Jurkat, Clone E6-1 (cell line): Measurements from ENCODE around the gene GTF2IRD1.
A peak's percentile ranks its signal among the peaks of the same experiment; 100 is the strongest.

ENCODE experiments used
- DNase-seq: peaks from one replicate; pipeline ENCODE4 v3.0.0-alpha.2; 2011; ENCODE audit warnings: low read depth, low spot score
- H3K4me3 ChIP-seq: 2 replicates; pipeline ENCODE4 v1.5.1; 2011; ENCODE audit warnings: mild to moderate bottlenecking, low read length, control low read depth, moderate library complexity

GTF2IRD1 gene

DNA sequence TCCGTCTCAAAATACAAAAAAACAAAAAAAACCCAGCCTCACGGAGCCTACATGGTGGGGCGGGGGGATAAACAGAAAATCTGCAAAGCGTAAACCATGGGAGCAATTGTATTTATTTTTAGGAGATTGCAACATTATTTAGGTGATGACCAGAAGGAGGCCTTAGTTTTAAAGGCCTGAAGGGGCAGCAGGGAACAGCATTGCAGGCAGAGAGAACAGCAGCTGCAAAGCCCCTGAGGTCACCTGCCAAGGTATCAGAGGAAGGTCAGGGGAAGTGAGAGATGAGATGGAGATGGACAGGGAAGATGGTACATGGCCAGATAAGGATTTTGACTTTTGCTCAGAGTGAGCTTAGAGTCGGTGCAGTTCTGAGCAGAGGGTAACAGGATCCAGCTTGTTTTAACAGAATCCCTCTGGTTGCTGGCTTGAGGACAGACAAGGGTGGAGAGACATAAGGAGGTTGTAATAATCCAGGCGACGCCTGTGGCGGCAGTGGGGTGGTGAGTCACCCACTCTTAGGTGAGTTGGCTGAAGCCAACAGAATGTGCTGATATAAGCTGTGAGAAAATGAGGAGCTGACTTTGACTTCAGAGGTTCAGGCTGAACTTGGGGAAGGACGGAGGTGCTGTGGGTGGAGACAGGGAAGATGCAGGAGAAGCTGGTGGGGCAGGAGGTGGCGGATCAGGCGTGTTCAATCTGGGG, 121.5 kb downstream of the GTF2IRD1 start:
- no peak for DNase-seq
- H3K4me3 ChIP-seq = no peak overlapping the region

DNA sequence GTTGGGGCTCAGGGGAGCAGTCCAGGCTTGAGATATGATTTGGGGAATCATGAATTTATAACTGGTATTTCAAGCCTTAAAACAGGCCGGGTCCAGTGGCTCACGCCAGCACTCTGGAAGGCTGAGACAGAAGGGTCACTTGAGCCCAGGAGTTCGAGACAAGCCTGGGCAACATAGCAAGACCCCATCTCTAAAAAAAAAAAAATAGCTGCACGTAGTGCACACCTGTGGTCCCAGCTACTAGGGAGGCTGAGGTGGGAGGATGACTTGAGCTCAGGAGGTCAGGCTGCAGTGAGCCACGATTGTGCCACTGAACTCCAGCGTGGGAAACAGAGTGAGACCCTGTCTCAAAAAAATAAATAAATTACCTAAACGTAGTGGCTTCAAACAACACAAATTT, 122.1 kb downstream of the GTF2IRD1 start:
- no peak for DNase-seq
- H3K4me3 ChIP-seq = no peak overlapping the region

DNA sequence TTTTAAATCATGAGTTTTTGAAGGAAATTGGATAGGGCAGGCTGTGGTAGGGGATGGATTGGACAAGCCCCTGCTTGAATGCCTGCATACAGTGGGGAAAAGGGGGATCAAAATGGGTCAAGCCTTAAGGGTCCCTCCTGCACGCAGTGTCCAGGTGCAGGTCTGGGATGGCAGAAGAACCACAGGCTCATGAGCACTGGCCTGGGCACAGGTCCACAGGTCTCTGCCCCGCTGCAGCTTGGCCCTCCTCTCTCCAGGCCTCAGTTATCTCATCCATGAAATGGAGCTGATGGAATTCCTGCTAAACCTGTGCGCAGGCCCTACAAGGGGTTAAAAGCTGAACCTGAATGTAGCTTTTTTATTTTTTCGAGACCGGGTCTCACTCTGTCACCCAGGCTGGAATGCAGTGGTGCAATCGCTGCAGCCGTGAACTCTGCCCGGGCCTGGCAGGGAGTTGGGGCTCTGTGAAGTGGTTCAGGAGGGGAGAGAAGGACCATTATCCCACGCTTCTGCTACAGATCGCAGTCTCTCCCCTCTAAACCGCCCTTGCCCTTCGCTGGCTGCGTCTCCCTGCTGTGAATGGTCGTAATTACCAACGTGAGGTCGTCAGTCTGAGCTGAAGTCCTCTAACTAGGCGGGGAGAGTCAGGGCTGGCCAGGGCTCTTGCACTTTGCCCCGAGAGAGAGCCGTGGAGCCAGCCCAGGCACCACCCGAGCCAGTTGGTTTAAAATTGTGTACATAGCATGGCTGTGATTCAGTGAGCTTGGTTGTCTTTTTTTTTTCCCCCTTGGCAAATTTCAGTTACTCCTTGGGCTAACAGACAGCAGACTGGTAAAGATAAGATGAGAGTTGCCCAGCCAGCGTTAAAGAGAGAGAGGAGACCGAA, 126.3 kb downstream of the GTF2IRD1 start:
- no peak overlapping the region for H3K4me3 ChIP-seq
- no peak for DNase-seq

DNA sequence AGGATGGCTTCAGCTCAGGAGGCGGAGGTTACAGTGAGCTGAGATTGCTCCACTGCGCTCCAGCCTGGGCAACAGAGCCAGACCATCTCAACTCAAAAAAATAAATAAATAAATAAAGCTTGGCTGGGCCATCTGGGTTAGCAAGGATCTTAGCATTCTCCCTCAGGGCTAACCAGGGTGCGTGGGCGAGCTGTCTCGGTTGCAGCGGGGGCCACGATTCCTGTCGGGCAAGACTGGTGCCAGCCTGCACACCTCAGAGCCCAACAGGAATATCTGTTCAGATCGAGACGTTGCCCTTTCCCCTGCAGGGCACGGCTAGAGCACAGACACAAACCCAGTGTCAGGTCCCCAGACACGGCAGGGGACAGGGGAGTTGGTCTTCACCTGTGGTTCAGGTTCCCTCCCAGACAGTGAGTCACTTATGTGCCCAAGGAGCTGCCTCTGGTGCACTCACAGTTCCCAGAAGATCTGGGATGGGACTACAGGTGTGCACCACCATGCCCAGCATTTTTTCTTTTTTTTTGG, 128.3 kb downstream of the GTF2IRD1 start:
- no peak for DNase-seq

DNA sequence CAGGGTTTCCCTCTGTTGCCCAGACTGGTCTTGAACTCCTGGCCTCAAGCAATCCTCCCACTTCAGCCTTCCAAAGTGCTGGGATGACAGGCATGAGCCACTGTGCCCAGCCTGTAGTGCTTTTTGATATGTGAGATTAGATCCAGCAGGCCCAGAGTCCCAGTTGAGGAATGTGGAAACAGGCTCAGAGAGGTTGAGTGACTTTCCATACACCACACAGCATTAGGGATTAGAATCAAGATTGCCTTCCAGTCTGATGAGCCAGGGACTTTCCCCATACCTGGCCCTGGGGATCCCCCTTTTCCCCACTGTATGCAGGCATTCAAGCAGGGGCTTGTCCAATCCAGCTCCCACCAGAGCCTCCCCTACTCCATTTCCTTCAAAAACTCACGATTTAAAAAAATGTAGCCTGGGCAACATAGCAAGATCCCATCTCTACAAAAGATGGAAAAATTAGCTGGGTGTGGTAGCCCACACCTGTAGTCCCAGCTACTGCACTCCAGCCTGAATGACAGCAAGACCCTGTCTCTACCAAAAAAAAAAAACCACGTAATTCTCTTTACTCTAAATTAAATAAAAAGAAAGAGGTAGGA, 128.8 kb downstream of the GTF2IRD1 start:
- DNase-seq = no peak
- no peak overlapping the region for H3K4me3 ChIP-seq

More for the DNA sequence above, 128.3 kb downstream of the GTF2IRD1 start:
- H3K4me3 ChIP-seq = no peak overlapping the region

DNA sequence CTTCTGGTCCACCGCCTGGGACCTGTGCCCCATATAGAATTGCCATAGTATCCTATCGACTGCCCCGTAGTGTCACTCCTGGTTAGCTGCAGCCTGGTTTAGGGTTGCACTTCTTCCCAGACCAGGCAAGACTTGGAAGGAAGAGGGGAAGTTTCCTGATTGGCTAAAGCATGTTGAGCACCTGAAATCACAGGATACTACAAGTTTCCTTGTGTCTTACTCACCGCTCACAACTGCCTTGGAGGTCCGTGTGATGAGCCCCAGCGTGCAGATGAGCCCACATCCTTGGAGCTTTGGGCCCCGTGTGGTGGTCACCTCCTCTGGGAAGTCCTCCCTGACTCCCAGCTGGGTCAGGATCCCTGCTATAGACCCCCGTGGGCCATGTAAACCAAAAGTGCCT, 129.9 kb downstream of the GTF2IRD1 start:
- no peak overlapping the region for H3K4me3 ChIP-seq
- DNase-seq = no peak

DNA sequence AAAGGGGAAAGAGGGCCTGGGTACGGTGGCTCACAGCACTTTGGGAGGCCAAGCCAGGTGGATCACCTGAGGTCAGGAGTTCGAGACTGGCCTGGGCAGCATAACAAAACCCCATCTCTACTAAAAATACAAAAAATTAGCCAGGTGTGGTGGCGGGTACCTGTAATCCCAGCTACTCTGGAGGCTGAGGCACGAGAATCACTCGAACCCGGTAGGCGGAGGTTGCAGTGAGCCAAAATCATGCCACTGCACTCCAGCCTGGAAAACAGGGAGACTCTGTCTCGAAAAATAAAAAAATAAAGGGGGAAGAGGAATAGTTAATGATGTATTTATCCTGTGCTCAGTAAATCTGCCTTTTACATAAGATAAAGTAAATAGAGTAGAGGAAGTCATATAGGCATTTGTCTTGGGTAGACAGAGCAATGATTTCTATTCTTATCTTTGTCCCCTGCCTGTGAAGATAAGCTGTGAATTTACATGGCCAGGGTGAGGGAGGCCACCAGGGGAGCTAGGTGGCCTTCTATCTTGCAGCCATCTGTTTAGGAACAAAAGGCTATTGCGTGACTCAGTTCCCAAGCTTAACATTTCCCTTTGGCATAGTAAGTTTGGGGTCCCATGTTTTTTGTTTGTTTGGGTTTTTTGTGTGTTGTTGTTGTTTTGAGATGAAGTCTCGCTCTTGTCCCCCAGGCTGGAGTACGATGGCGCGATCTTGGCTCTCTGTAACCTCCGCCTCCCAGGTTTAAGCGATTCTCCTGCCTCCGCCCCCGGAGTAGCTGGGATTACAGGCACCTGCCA, 130.7 kb downstream of the GTF2IRD1 start:
- H3K4me3 ChIP-seq = no peak overlapping the region
- no peak for DNase-seq

DNA sequence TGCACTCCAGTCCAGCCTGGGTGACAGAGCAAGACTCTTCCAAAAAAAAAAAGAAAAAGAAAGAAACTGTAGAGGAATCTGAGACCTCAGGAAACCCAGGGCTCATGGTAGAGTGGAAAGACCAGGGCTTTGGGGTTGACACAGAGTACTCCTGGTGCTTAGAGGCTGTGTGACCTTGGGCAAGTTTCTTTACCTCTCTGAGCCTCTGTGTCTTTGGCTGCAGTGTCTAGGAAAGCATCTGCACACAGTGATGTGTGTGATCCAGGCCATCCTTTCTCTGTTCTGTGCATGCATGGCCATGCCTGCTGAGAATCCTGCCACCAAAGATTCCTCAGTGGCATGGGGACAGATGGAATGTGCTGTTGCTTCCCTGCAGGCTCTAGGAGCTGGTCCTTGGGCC, 132.1 kb downstream of the GTF2IRD1 start:
- H3K4me3 ChIP-seq = no peak overlapping the region
- no peak for DNase-seq

DNA sequence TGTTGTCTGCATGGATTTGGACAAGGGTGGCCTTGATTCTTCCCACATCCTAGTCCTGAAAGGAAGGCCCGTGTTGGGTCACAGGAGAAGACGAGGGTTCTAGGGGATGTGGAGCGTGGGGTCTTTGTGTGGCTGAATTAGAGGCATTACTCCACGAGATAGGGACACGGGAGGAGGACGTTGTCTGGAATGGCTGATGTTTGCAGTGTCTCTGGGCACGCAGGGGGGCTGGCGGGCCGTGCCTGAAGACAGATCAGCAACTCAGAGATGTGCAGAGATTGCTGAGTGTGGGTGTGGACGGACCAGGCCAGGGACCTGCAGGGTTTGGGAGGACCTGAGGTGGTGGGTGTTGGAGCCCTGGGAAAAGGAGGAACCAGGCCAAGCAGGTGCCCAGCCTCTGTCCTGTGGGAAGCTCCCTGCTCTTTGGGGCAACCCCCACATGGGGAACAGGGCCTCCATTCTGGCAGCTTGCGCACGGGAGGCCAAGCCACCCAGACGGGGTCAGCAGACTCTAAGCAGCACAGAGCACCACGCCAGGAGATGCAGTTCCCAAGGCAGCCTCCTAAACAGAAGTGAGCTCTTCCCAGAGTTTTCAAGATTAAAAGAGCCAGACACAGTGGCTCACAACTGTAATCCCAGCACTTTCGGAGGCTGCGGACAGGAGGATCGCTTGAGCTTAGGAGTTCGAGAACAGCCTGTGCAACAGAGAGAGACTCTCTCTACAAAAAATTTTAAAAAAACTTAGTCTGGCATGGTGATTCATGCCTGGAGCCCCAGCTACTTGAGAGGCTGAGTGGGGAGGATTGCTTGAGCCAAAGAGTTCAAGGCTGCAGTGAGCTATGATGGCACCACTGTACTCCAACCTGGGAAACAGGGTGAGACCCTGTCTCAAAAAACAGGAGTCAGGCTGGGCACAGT, 132.8 kb downstream of the GTF2IRD1 start:
- no peak for DNase-seq
- no peak overlapping the region for H3K4me3 ChIP-seq

DNA sequence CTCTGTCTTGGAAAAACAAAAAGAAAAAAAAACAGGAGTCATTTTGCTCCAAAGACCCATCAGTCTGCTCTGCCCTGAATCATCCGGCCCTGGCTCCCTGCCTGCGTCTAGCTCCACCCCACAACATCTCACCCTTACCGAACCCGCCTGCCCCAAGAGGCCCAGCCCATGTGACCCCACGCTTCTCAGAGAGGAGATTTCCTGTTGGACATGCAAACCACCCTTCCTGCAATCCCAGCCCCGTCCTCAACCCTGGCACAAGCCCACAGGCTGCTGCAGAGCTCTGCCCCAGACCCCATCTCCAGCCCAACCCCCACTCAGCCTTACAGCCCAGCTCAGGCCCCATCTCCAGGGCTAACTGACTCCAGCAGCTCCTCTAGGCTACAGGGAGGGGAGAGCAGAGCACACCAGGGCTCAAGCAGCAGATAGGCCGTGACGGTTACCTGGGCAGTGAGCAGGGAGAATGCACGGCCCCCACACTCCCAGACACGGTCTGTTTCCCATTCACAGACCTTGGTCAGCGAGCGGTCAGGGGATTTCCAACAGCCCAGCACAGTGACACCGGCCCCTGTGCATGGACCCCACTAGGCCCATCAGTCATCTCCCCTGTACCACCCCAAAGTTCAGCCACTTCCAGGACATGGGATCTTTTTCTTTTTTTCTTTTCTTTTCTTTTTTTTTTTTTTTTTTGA, 133.9 kb downstream of the GTF2IRD1 start:
- no peak overlapping the region for H3K4me3 ChIP-seq
- DNase-seq = no peak

DNA sequence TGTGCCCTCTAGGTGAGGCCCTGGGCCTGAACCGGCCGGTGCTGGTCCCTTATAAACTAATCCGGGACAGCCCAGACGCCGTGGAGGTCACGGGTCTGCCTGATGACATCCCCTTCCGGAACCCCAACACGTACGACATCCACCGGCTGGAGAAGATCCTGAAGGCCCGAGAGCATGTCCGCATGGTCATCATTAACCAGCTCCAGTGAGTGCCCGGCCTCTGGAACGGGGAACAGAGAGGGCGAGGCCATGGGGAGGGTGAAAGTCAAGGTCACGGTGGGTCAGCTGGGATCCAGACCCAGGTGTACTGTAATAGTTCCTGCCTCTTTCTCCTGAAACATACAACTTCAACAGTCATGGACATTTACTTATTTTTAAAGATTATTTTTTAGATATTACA, 137.1 kb downstream of the GTF2IRD1 start:
- H3K4me3 ChIP-seq = no peak overlapping the region
- DNase-seq = no peak

DNA sequence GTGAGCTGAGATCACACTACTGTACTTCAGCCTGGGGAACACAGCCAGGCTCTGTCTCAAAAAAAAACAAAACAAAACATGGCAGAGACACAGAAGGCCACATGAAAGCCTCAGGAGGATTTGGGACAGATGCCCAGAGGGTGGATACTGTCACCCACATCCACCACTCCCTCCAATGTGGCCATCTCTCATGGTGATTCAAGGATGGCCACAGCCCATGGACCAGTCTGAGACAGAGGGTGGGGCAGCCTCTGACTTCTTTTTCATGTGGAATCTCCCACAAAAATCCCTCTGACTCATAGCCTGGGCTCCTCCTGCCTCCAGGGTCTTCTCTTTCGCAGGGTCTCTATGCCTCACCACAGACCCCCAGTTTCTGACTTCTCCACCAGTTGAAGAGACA, 144.9 kb downstream of the GTF2IRD1 start:
- no peak overlapping the region for H3K4me3 ChIP-seq
- no peak for DNase-seq

DNA sequence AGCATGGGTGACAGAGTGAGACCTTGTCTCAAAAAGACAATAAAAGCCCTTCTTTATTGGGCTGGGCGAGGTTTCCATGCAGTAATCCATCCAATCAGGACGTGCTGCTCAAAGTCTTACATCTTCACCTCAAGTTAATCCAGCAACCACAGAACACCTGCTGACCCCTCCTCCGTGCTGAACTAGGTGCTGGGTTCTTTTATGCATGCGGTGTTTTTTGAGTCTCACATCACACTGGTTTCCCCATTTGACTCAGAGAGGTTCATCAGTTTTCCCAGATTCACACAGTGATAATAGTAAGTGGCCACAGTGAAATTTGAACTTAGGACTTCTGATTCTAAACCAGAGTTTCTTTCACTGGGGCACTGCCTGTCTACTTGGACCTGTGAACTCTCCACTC, 145.5 kb downstream of the GTF2IRD1 start:
- DNase-seq = peak; percentile 40
- no peak overlapping the region for H3K4me3 ChIP-seq

DNA sequence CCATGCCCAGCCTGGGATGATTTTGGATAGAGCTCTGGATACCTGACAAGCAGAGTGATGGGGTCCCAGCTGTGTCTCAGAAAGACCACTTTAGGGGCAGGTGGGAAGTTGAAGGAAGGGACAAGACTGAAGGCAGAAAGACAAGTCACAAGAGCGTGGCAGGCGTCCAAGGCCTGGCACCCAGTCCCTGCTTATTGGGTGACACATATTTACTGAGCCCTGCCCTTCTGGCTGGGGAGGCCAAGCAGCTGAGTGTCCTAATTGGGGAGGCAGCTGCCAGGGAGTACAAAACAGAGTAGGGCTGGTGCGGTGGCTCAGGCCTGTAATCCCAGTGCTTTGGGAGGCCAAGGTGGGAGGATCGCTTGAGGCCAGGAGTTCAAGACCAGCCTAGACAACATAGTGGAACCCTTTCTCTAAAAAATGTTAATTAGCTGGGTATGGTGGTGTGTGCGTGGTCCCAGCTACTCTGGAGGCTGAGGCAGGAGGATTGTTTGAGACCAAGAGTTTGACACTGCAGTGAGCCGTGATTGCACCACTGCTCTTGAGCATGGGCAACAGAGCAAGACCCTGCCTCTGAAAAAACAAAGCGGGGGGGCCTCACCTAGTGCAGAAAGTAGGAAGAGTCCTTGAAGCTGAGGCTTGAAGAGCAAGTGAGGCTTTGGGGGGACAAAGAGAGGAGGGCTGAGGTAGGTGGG, 150.8 kb downstream of the GTF2IRD1 start:
- H3K4me3 ChIP-seq = no peak overlapping the region
- no peak for DNase-seq

DNA sequence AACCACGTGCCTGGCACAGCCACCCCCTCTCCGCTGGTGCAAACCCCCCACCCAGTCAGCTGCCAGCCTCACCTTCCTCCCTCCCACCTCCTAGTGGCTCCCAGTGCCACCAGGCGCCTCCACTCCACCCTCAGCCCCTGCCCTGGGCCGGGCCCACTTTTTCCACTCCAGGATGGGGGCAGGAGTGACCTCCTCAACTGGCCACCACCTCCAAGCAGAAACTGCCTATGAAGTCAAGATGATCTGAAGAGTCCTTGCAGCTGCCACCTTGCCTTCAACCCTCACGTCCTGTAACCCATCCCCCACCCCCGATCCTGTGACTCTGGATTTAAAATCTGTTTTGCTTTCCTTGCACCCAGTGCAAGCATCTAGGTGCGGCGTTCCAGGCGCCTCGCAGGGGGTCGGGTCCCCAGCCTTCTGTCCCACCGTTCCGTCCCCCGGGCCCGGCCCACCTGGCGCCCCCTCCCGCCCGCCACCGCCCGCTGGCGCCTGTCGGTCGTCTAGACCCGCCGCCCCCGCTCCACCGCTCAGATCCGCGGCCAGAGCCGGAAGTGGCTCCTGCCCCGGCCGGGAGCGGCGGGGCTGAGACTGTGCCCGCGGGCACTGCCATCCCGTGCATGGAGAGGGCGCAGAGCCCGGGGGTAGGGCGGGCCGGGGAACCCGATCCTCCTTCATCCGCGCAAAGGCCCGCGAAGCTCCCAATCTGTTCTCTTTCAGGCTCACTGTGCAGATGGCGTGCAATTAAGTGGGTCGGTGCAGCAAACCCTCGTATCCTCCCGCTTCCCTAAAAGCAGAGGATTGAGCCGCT, 152.6 kb downstream of the GTF2IRD1 start:
- peak; percentile 53 for DNase-seq
- H3K4me3 ChIP-seq = peak overlapping the region; percentile 52

DNA sequence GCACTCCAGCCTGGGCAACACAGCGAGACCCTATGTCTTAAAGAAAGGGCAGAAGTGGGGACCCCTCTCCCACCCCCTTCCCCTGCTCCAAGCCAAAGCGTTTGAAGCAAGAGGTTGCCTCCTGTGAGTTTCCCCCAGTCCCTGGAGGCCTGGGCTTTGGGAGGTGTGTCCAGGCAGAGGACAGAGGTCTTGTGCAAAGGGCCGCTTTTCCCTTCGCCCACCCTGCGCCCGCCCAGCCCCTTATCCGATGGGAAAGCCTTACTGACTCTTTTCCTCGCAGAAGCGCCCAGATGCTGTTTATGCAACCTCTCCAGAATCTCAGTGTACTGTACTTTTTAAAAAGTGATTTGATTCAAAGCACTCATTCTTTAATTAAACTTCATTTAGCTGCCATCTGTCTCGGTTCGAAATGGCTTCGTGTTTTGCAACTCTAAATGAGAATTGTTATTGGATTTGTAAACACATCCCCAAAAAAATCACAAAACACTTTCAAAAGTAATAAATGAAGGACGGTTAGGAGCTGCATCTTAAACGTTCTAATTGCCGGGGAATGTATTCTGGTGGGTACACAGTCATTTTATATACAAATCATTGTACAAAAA, 153.3 kb downstream of the GTF2IRD1 start:
- H3K4me3 ChIP-seq = peak overlapping the region; percentile 52
- no peak for DNase-seq
